GM21526 (cell line): ENCODE results near the gene PAH.

ENCODE experiments used
- ATAC-seq: cut with Tn5 transposase; IDR thresholded peaks from one replicate; pipeline ENCODE4 v1.9.1; 2021; ENCODE audit warnings: moderate library complexity; ENCODE audit not compliant: unreplicated experiment, low FRiP score

The PAH gene

GRCh38 chr12:102950950-102951619 is 34.0 kb upstream of the PAH start:
- no peak for ATAC-seq

- ATAC-seq: no peak
These were observed 33.3 kb upstream of the PAH start for GRCh38 chr12:102950107-102950949.

GRCh38 chr12:102948941-102949352 is 31.9 kb upstream of the PAH start:
- ATAC-seq: no peak

GRCh38 chr12:102946042-102946441 is 29.0 kb upstream of the PAH start:
- no peak for ATAC-seq

GRCh38 chr12:102939670-102940222 is 22.7 kb upstream of the PAH start:
- no peak for ATAC-seq

GRCh38 chr12:102939059-102939458 is 22.0 kb upstream of the PAH start:
- ATAC-seq: no peak

- no peak for ATAC-seq
These were observed 16.1 kb upstream of the PAH start for GRCh38 chr12:102933168-102933567.

GRCh38 chr12:102927220-102927619 is 10.2 kb upstream of the PAH start:
- no peak for ATAC-seq

- no peak for ATAC-seq
These were observed 4.2 kb upstream of the PAH start for GRCh38 chr12:102921240-102921639.

GRCh38 chr12:102920271-102920670 is 3.2 kb upstream of the PAH start:
- ATAC-seq: no peak

- no peak for ATAC-seq
These were observed 1.8 kb upstream of the PAH start for GRCh38 chr12:102918840-102919239.

- no peak for ATAC-seq
These were observed 605 bp downstream of the PAH start for GRCh38 chr12:102916252-102917025.

- no peak for ATAC-seq
These were observed 3.4 kb downstream of the PAH start for GRCh38 chr12:102913453-102914226.

- ATAC-seq: no peak
These were observed 4.8 kb downstream of the PAH start for GRCh38 chr12:102912258-102912657.

GRCh38 chr12:102911320-102911719 is 5.7 kb downstream of the PAH start:
- ATAC-seq: no peak

- ATAC-seq: no peak
These were observed 6.3 kb downstream of the PAH start for GRCh38 chr12:102910792-102911191.

- ATAC-seq: no peak
These were observed 6.9 kb downstream of the PAH start for GRCh38 chr12:102910137-102910536.

GRCh38 chr12:102907918-102908317 is 9.1 kb downstream of the PAH start:
- ATAC-seq: no peak

- ATAC-seq: no peak
These were observed 11.8 kb downstream of the PAH start for GRCh38 chr12:102905229-102905628.

GRCh38 chr12:102903337-102904007 is 13.6 kb downstream of the PAH start:
- no peak for ATAC-seq
